ENCODE measurements around the gene SMYD5.
"Not testable (repeated sequence)": the region's sequence is repeated elsewhere in the genome, so short reads cannot be mapped to it uniquely, and the experiment has no call there.

SMYD5 gene

DNA sequence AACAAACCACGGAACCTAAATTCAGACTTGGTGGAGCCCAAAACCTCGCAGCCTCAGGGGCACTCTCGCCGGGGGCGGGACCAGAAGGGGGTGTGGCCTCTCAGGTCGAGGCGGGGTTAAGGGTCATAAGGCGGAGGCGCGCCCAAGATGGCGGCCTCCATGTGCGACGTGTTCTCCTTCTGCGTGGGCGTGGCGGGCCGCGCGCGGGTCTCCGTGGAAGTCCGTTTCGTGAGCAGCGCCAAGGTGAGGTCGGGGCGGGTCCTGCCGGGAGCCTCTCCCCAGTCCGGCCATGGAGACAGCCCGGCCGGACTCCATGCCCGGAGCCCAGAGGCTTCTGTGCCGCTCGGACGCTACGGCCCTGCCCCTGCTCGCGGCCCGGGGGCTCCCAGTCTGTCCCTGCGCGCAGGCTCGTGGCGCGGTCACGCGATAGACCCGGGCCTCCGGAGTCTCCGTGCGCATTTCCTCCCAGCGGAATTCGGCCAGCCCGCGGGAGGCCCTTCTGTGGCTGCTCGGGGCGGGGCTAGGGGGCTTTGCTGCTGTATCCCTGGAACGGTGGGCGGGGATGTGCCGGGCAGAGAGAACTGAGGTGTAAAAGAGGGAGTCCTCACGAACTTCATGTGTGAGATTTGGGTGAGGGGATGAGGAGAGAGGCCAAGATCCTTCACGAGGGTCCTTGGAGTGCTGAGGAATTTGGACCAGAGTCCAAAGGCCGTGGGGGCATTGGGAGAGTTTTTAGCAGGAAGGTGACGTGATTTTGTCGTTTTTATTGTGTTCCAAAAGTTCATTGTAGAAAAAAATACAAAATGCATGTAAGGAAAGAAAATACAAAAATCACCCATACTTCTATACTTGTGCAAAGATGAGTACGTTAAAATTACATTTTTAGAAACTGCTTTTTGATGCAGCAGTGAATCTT is at the start of gene SMYD5:
TSS of gene SMYD5 (plus strand) at position 126 of the 916 bp plus-strand sequence. CDS start at position 148, 22 bp downstream.
- DNase-seq (ENCODE audit: low read depth in 3 of 3), result peak; percentile 86 to 89 (median 89)

DNA sequence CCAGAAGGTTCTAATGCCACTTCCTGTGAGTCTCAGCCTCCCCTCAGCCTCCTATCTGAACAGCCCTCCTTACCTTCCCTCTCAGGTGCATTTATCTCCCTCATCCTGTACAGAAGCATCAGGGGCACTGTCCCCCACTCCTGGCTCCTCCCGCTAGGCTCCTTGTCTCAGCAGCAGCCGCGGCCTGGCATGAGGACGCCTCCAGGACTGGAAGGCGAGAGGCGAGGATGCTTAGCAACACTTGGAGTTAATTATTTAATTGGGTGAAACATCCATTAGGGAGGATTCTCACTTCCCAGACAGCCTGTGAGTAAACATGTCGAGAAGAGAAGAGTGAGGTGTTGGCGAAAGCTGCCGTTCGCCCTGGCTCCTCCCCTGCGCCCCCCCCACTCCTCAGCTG is 48.1 kb upstream of the SMYD5 start:
- DNase-seq (ENCODE audit: low read depth in 3 of 3), result not testable (repeated sequence)

DNA sequence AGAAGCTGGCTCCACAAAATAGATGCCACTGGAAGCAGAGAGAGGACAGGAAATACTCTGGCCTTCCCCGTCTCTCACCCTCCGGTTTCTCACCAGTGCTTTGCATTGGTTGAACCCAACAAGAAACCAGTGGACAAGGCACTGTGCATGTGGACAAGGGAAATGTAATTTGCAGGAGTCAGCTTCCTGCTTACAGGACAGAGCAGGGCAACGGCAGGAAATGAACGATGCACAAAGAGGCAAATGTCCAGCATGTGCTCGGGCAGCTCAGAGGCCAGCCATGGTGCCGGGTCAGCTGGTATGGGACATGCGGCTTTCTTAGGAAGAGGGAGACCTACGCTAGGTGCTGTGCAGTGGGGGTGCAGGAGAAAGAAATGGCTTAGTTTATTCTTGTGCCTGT is 47.2 kb upstream of the SMYD5 start:
- not testable (repeated sequence) for DNase-seq (ENCODE audit: low read depth in 3 of 3)

DNA sequence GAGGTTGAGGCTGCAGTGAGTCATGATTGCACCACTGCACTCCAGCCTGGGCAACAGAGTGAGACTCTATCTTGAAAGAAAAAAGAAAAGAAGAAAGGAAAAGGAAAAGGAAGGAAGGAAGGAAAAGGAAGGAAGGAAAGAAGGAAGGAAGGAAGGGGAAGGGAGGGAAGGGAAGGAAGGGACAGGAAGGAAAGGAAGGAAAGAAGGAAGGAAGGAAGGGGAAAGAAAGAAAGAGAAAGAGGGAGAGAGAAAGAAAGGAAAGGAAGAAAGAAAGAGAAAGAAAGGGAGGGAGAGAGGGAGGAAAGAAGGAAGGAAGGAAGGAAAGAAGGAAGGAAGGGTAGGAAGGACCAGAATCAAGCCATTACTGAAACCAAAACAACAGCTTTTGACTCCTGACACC is 45.7 kb upstream of the SMYD5 start:
- not testable (repeated sequence) for DNase-seq (ENCODE audit: low read depth in 3 of 3)

DNA sequence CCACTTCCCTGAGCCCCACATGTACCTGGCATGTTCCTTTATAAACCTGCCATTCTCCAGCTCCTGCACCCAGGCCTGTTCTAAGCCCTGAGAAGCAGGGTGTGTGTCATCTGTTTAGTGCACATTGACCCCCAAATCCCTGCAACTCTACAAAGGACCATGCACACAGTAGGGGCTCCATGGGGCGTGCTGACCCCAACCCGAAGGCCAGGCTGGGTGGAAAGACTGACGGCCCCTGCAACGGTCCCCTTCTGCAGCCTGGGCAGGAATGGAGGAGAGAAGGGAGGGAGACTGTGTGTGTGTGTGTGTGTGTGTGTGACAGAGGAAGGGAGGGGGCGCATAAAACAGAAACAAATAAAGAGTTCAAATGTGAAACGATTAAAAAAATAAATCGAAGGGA is 43.7 kb upstream of the SMYD5 start:
- not testable (repeated sequence) for DNase-seq (ENCODE audit: low read depth in 3 of 3)

DNA sequence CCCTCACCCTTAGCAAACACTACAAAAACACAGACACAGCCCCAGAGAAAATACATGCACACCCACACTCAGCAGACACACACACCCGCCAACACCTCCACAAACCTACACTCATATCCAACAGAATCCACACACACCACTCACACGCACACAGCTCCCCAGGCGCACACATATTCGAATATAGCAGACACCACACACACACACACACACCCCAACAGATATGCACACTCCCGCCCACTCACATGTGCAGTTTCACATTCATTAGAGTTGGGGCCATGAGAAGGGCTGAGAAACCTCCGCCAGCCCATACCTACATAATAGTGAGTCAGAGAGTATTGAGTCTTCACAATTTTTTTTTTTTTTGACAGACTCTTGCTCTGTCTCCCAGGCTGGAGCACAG is 41.1 kb upstream of the SMYD5 start:
- peak in 1 of 3 experiments; percentile 9 for DNase-seq (ENCODE audit: low read depth in 3 of 3)

DNA sequence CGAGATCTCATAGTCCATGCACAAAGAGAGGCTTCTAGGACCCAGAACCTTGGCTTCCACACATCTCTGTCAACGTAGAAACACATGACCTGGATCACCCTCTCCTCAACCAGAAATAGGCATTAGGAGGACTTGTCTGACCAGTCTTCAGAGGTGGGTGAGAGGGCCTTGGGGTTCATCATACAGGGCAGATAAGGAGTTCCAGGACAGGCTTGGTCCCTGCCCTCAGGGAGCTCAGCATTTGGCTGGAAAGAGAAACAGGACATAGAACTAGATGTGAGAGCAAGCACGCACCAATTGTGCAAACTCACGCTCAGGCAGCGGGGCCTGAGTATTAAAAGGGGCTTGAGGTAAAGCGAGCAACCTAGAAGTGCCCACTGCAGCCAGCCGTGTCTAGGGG is 40.3 kb upstream of the SMYD5 start:
- no peak for DNase-seq (ENCODE audit: low read depth in 3 of 3)

DNA sequence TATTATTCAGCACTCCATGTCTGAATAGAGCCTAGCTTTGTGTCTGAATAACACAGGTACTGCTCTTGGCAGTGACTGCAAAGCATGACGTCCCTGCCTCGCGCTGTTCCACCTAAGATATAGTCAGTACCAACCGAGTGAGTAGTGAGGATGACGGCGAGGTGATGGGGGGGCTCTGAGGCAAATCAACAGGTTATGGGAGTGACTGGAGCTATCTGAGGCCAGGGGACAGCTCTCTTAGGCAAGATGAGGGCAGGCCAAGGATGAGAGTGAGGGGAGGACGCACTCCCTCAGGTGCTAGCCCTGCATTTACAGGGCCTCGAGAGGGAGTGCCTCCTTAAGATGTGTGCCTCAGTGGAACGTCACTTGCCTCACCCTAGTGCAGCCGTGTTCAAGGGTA is 39.8 kb upstream of the SMYD5 start:
- DNase-seq (ENCODE audit: low read depth in 3 of 3), result no peak

DNA sequence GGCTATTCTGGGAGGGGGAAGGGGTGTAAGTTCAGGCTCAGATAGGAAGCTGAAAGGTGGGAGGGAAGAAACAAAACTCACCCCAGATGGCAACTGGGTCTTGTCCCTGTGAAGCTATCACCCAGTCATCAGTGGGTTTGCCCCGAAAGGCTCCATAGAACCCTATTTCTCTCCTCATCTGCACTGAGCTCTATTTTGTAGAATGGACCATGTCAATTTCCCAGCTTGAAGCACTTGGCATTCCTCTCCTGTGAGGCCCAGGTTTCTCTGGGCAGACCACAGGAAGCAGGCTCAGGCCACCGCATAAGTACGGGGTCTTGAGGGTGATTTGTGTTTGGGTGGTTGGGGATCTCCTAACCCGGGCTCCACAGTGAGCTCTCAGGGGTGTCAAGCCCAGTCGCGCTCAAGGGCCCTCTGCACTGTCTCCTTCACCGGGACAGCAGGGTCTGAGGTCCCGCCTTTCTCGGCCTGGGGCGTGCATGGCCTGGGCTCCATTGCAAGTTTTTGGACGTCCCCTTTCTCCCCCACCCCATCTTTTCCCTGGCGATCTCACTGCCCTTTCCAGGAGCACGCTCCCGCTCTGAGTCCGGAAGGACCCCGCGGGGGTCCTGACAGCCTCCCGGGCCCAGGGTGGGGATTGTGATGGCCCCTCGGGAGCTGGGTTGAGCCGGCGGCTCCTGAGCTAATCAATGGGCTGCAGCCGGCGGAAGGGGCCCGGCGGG is 38.9 kb upstream of the SMYD5 start:
- DNase-seq (ENCODE audit: low read depth in 3 of 3), result no peak

DNA sequence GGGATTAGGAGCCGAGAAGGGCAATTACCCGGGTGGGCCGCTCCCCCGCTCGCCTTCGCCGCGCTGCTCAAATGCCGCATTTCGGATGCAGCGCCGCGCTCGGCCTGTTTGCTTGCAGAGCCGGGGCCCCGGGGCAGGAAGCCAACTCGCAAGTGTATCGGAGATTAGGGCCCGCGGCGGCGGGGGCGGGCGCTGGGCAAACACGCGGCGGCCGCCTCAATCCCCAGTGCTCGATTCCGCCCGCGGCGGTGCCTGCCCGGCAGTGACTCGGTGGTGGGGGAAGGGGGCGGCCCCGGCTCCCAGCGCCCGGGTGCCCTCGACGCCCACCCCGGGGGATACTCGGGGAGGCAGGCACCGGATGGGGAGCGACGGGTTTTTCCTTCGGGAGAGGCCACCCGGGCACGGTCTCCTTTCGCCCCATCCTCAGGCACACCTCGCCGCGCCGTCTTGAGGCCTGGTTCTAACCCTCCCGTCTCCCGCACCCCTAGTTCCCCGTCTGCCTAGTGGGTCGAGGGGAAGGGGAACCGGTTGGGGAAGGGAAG is 38.3 kb upstream of the SMYD5 start:
- DNase-seq (ENCODE audit: low read depth in 3 of 3), result peak; percentile 42 to 57 (median 48)

DNA sequence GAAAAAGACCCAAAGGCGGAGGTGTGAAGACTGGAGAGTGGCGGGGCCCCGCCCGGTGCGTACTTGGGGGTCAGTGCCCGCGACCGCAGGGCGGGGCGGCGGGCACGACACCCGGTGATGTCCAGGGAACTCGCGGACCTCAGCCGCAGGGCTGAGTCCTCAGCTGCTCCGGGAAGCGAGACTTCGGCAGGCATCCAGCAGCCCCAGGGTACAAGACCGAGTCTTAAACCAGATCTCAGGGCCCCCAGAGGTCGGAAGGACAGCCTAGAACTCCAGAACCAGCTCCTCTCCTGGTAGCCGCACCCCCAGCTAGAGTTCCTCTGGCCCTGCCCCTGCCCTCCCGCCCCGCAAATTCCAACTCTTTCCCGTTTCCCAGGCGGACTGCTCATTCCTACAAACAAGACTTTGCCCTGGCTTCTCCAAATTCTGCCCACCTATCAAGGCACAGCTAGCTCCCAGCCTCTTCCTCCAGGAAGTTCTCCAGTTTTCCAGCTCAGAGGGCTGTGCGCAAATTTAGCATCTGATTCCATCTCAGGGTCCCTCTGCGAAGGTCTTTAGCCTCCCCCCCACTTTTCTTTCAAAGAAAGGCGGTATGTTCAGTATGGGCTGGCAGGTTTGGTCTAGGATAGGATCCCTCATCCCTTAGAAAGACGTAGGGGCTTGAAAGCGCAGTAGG is 37.7 kb upstream of the SMYD5 start:
- DNase-seq (ENCODE audit: low read depth in 3 of 3), result no peak

DNA sequence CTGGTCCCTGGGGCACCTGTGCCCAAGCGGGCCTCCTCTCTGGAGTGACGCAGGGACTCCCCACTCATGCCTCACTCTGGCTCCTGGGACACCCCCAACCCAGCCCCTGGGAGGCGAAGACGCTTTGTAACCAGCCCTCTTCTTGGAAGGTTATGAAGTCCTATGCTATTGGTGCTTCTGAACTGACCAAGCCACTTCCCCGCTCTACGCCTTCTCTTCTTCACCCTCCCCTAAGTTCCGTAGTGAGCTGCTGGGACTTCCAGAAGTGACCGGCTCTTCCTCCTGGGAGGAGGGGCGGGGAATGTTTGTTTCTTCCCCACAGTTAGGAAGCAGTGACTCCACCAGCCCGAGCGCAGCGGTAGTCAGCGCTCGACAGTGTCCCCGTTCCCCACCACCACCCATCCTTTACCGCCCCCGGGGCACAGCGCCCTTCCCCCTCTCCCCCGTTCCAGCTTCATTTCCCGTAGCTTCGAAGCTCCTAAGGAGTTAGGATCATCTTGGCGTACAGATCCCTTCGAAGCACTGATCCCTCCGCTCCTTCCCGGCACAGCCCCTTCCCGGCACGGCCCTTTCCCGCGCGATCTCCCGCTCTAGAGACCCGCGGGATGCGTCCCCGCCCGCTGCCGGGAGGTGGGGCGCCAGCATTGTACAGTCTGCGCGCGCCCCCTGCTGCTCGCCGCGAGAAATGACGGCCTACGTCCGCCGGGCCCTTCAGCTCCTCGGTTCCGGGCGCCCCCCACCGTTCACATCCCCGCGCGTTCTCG is 37.0 kb upstream of the SMYD5 start:
- DNase-seq (ENCODE audit: low read depth in 3 of 3), result peak; percentile 80 to 83 (median 82)

DNA sequence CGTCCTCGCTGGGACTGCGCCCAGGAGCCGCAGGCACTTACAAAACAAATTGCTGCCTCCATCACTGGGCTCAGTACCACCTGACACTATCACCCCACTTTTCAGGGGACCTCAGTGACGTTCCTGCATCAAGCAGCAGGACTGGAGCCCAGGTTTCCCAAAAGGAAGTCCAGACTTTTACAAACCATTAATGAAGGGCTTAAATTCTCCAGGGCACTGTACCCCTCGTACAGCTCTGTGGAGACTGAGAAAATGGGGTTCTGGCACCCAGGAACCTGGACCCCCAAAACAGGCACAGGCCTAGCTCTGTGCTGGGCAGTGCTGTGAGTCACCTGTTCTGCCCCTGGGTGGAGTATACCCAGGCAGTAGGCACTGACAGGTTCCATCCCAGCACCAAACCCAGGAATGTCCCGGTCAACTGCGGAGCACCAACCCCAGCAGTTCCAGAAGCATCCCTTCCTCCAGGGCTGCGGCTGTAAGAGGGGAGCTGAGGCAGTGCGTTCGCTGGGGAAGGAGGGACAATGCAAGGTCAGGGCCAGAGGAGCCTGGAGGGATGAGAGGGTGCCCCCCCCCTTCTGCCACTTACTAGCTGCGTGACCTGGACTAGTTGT is 36.3 kb upstream of the SMYD5 start:
- no peak for DNase-seq (ENCODE audit: low read depth in 3 of 3)

DNA sequence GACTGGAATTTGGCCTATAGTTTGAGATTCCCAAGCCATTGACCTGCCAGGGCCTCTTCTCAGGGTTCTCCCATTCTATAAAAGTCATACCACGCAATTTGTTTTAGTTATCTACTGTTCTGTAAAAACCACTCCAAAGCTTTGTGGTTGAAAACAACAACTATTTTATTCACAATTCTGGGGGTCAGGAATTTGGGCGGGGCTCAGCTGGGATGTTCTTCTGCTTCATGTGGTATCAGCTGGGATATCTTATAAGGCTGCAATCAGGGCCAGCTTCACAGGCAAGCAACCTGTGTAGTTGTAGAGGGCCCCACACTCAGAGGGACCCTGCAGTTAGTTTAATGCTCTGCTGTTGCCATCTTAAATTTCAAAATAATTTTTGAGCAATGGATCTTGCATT is 28.1 kb upstream of the SMYD5 start:
- no peak for DNase-seq (ENCODE audit: low read depth in 3 of 3)

DNA sequence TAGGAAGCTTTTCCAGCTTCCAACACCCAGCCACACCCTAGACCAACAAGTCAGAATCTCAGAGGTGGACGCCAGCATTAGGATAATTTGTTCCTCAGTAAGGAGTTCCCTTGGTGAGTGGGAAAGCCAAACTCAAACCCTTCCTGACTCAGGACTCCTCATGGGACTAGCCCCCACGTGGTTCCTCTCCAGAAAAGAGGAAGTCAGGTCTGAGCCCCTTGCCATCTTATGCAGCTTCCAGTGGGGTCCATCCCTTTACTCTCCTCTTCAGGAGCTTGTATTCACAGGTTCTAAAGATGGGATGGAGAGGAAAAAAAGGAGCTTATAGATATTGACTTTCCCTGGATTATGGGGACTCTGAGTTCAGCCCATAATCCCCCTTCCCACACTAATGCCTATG is 26.5 kb upstream of the SMYD5 start:
- no peak for DNase-seq (ENCODE audit: low read depth in 3 of 3)

DNA sequence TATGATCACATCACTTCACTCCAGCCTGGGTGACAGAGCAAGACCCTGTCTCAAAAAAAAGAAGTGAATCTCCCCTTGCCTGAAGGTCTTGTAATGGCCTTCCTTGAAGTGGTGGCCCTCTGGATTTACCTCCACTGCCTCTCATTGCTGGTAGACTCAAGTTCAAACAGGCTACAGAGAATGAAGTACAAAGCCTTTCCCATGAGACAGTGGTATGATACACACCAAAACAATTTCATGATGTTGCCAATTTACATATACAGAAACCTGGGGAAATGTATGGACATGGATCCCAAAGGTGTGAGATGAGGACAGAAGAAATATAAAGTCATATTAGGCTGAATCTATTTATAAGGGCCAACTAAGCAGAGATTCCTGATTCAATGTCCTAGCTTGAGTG is 16.5 kb upstream of the SMYD5 start:
- no peak for DNase-seq (ENCODE audit: low read depth in 3 of 3)

DNA sequence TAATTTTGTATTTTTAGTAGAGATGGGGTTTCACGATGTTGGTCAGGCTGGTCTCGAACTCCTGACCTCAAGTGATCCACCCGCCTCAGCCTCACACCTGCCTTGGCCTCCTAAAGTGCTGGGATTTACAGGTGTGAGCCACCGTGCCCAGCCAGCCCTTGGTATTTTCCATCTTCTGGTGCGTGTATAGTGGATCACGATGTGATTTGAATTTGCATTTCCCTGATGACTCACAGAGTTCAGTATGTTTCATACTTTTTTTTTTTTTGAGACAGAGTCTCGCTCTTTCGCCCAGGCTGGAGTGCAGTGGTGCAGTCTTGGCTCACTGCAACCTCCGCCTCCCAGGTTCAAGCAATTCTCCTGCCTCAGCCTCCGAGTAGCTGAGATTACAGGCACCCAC is 13.8 kb upstream of the SMYD5 start:
- not testable (repeated sequence) for DNase-seq (ENCODE audit: low read depth in 3 of 3)

DNA sequence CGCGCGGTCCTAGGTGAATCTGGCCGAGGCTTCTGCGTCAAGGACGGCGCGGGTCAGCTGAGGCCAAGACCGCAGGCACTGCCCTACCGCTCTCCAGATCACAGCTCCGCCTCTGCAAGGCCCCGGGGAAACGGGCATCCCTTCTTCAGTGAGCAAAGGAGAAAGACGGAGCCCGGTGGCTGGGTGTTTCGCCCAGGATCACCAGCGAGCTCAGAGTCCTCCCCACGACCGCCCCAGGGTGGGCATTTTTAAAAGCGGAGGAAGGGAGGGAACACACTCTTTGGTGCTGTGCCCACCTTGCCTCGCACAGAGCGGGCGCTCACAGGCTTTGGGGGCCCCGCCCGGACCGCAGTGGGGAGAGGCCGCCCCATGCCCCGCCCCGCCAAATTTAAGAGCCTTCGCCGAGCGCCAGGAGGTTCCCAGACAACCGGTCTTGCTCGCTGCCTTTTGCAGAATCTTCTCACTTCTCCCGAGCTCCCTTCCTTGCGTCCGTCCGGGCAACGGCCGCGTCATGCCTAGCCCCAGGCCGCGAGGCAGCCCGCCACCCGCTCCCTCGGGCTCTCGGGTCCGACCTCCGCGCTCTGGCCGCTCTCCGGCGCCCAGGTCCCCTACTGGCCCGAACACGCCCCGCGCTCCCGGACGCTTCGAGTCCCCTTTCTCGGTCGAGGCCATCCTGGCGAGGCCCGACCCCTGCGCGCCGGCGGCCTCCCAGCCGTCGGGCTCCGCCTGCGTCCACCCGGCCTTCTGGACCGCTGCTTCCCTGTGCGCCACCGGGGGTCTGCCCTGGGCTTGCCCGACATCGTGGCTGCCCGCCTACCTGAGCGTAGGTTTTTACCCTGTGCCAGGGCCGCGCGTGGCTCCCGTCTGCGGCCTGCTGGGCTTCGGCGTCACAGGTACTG is 11.6 kb upstream of the SMYD5 start, which contains the start of gene NOTO:
TSS of gene NOTO (plus strand) at position 419 of the 899 bp plus-strand sequence. CDS start at position 512, 93 bp downstream.
- no peak for DNase-seq (ENCODE audit: low read depth in 3 of 3)

DNA sequence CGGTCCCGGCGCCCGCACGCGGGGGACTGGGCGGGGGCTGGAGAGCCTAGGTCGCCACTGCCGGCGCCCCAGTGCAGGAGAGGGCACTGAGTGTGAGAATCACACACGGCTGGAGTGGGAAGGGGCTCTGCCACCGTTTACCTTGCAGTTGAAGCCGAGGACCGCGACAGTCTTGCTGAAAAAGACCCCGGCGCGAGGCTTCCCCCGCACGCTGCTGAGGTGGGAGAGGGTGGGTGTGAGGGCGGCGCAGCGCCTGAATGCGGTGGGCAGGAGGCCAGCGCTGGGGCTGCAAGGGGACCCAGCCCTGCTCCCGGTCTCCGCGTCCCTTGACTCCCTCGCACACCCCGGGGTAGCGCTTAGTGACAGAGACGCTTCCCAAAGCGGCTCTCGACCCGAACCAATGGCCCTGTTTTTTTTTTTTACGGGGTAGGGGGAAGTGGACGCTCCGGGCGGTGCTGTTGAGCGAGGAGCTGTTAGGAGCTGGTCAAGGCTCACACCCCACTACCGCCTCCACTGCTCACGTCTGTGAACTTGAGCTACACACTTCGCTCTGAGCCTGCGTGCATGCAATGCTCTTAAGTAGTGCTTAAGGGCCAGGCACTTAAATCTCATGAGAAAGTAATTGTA is 10.9 kb upstream of the SMYD5 start:
- no peak for DNase-seq (ENCODE audit: low read depth in 3 of 3)

Data from stimulated activated CD4-positive, alpha-beta T cell treated with anti-CD3 and anti-CD28 coated beads, TNF-alpha, amount 100 ng/mL, for 4 hours (primary cell).